ENCODE measurements around the gene PAGE2.
"Not testable (repeated sequence)": the region's sequence is repeated elsewhere in the genome, so short reads cannot be mapped to it uniquely, and the experiment has no call there.

DNA sequence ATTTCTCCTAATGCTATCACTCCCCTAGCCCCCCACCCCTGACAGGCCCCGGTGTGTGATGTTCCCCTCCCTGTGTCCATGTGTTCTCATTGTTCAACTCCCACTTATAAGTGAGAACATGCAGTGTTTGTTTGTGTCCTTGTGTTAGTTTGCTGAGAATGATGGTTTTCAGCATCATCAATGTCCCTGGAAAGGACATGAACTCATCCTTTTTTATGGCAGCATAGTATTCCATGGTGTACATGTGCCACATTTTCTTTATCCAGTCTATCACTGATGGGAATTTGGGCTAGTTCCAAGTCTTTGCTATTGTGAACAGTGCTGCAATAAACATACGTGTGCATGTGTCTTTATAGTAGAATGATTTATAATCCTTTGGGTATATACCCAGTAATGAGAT is 21.6 kb upstream of the PAGE2 start:
- not testable (repeated sequence) for TF ChIP-seq CTCF, POLR2AphosphoS5 (IDR thresholded peaks at IDR 0.05)
